Measurements from ENCODE around the gene RARB.

- TF ChIP-seq EZH2phosphoT487 (IDR thresholded peaks at IDR 0.05) (no peak), EZH2 (IDR thresholded peaks at IDR 0.05) (no peak)
- TF ChIP-seq, protein P1, sequence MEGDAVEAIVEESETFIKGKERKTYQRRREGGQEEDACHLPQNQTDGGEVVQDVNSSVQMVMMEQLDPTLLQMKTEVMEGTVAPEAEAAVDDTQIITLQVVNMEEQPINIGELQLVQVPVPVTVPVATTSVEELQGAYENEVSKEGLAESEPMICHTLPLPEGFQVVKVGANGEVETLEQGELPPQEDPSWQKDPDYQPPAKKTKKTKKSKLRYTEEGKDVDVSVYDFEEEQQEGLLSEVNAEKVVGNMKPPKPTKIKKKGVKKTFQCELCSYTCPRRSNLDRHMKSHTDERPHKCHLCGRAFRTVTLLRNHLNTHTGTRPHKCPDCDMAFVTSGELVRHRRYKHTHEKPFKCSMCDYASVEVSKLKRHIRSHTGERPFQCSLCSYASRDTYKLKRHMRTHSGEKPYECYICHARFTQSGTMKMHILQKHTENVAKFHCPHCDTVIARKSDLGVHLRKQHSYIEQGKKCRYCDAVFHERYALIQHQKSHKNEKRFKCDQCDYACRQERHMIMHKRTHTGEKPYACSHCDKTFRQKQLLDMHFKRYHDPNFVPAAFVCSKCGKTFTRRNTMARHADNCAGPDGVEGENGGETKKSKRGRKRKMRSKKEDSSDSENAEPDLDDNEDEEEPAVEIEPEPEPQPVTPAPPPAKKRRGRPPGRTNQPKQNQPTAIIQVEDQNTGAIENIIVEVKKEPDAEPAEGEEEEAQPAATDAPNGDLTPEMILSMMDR (IDR thresholded peaks at IDR 0.05): no peak
Measured at GRCh38 chr3:25427155-25427554, 908 bp upstream of the RARB start.
